Mucosa of descending colon (tissue), 3 donors: ENCODE measurements around the gene BOLA2. TPM values are rescaled to one million over a fixed set of nuclear protein-coding genes. Genes with fewer than 3 reads are reported as not detected.
"Not testable (repeated sequence)": the region's sequence is repeated elsewhere in the genome, so short reads cannot be mapped to it uniquely, and the experiment has no call there.

Experiments used
- ATAC-seq: fragments of 200-7000 bp; cut with Tn5 transposase; one replicate; pipeline ENCODE4 v1.9.1; 2020; ENCODE audit warnings: mild to moderate bottlenecking, moderate library complexity
- DNase-seq, 3 donors: peaks; one replicate each; pipeline ENCODE4 v3.0.0-alpha.2; 2020
- H3K36me3 ChIP-seq: fragments of 200-600 bp; one replicate; pipeline ENCODE4 v1.8.0; 2021; ENCODE audit warnings: low read depth, mild to moderate bottlenecking
- H3K4me1 ChIP-seq: fragments of 200-600 bp; one replicate; pipeline ENCODE4 v1.8.0; 2021; ENCODE audit warnings: low read depth, mild to moderate bottlenecking
- H3K4me3 ChIP-seq: fragments of 200-600 bp; one replicate; pipeline ENCODE4 v1.8.0; 2021; ENCODE audit warnings: mild to moderate bottlenecking
- H3K9me3 ChIP-seq: fragments of 200-600 bp; one replicate; pipeline ENCODE4 v1.8.0; 2021; ENCODE audit warnings: mild to moderate bottlenecking
- intact Hi-C, 2 donors: fragments of 100-400 bp; cut with DNase I in 1 of 2; cut with micrococcal nuclease in 1 of 2; formaldehyde crosslinking; loops; one replicate each; pipeline versions ENCODE4 v1.11.0 to v1.11.1; 2022; cut with DNase I, micrococcal nuclease
- long read RNA-seq, 2 donors: library from polyadenylated mRNA; unstranded; transcript quantifications; one replicate each; pipeline ENCODE4 v2.0.0, GENCODE V29; 2019 to 2021
- total RNA-seq, 3 donors: library from RNA; stranded (reverse); fragmentation: NEBNext Ultra II Directional in 2 of 3; extraction: Animal tissue kit (Norgen Biotek cat#: 25700) in 2 of 3; gene quantifications; one replicate each; pipeline versions ENCODE4 v1.2.1 to v1.2.4, GENCODE V29; 2021 to 2023
- donor health status: DM: no; HTN: no; CAD: no; lungs with moderate emphysema.
- donor health status: DM: no; HTN: no; CAD: no.
- donor health status: DM: no; HTN: yes; CAD: no.

The BOLA2 gene
- 10 to 100 TPM in 2 of 3 donors, 1 to 10 TPM in 1; 4.6 to 11.3 (median 10.1) TPM for total RNA-seq
- long read RNA-seq, donor 1, transcript BOLA2-201 (3 exons, 1,012 nt), result major isoform, 10 of 10 reads
- long read RNA-seq, donor 1, partial matches to known transcripts, result 0 of 10 reads
- long read RNA-seq, donor 1, other reads (novel, unspliced or antisense), result 0 of 10 reads
- long read RNA-seq, donor 2, transcript BOLA2-201 (3 exons, 1,012 nt), result major isoform, 31 of 34 reads
- long read RNA-seq, donor 2, partial matches to known transcripts, result 0 of 34 reads
- long read RNA-seq, donor 2, other reads (novel, unspliced or antisense), result 3 of 34 reads

DNA sequence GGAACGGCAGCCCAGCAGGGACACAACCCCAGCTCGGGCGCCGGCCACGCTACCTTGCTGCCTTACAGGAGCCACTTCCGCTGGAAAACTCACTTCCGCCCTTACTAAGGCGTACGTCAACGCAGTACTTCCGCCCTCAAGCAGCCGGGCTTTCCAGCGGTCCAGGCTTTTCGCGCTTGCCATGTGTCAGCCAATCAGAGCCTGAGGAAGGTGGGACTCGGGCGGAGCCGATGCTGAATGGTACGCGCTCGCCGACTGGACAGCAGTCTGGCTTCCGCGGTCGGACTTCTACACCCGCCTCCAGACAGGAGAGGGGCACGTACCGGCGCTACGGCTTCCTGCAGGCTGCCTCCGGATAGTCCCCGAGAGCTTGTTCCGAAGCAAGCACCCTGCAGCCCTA, at the start of gene BOLA2, which contains the start of gene SLX1B:
Gene BOLA2, minus strand, starts transcription at position 83 of the 400 bp plus-strand sequence. CDS start 98 bp downstream, outside the sequence.
Gene SLX1B, plus strand, starts transcription at position 265 of the 400 bp plus-strand sequence.
- H3K4me3 ChIP-seq, H3K36me3 ChIP-seq, DNase-seq, H3K9me3 ChIP-seq, H3K4me1 ChIP-seq, intact Hi-C loops: not testable (repeated sequence)
- ATAC-seq, result peak; percentile 90

GRCh38 chr16:29482276-29482675, 28.1 kb upstream of the BOLA2 start:
- H3K4me3 ChIP-seq, H3K36me3 ChIP-seq, H3K4me1 ChIP-seq, H3K9me3 ChIP-seq, intact Hi-C loops, ATAC-seq: not testable (repeated sequence)
- peak in 2 of 3 donors; percentile 24 to 55 for DNase-seq

- peak; percentile 27 for ATAC-seq
- H3K4me1 ChIP-seq, intact Hi-C loops, DNase-seq, H3K9me3 ChIP-seq, H3K4me3 ChIP-seq, H3K36me3 ChIP-seq: not testable (repeated sequence)
These were observed 17.9 kb upstream of the BOLA2 start for GRCh38 chr16:29472065-29472464.

- not testable (repeated sequence) for H3K4me3 ChIP-seq
These were observed 15.5 kb upstream of the BOLA2 start for GRCh38 chr16:29469660-29470059.

DNA sequence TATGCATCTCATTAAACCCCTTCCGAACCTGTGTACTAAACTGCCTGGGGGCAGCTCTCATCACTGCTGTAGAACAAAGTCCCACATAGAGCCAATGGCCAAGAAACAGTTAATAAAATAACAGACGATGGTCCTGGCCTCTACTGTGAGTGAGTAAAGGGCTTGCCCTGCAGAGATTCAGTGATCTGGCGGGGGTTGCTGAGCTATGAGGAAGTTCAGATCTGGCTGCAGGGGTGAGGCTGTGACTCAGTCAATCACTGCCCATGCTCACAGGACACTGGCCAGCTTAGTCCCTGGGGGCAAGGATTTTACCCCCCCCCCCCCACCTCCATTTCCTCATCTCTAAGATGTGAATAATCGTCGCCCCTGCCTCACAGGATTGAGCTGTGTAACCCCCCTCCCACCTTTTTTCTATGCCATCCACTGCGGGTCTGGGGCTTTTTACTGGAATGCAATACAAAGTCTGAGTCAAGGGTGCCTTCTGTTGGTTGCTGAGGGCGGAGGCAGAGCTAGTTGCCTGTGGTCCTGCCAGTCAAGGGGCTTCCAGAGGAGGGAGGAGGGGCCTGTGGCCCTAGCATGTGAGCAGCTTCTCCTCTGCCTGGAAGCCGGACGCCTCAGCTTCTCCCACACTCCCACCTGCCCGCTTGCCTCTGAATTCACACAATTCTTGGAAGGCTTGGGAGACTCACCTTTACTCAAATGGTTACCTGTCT, 13.7 kb upstream of the BOLA2 start:
- H3K36me3 ChIP-seq, intact Hi-C loops, H3K4me3 ChIP-seq, DNase-seq, H3K4me1 ChIP-seq, H3K9me3 ChIP-seq: not testable (repeated sequence)
- ATAC-seq, result peak; percentile 66

More at GRCh38 chr16:29469660-29470059, 15.5 kb upstream of the BOLA2 start:
- H3K9me3 ChIP-seq, H3K4me1 ChIP-seq, intact Hi-C loops, H3K36me3 ChIP-seq: not testable (repeated sequence)
- ATAC-seq (peak; percentile 77), DNase-seq (peak; percentile 68 to 83 (median 80))

GRCh38 chr16:29466904-29467303, 12.8 kb upstream of the BOLA2 start:
- DNase-seq, H3K9me3 ChIP-seq, H3K4me3 ChIP-seq, H3K36me3 ChIP-seq, intact Hi-C loops, H3K4me1 ChIP-seq: not testable (repeated sequence)
- peak; percentile 54 for ATAC-seq

DNA sequence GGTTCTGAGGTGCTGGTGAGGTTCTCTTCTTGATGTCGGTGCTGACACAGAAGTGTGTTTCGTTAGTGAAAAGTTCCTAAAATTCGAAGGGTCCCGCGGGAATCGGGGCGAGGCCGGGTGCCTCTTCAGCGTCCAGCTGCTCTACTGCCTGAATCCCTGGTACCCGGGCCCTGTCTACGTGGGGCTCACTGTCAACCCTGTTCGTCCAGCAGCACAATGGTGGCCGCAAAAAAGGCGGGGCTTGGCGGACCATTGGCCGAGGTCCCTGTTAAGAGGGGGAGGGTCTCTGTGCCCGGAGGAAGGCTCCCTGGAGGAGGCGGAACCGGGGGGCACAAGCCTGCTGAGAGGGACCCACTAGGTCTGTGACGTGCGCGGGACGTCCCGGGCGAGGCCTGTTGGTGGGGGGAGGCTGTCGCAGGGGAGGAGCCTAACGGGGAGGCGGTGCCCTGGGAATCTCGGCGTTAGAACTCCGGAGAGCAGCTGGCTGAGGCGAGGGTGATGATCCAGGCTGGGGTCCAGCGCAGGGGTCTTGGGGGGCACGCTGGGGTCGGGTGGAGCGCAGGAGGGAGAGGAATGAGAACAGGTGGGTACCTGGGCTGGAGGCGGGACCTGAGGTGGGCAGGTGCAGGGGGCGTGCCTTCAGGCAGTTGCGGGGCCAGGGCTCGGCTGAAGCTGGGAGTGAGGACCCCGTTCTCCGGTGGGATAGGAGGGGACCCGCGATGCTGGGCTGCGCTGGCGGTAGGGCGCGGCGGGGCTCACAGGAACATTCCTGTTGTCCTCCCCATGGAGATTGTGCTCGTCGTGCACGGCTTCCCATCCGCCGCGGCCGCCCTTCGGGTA, 12.1 kb upstream of the BOLA2 start:
- peak; percentile 66 for ATAC-seq
- H3K4me1 ChIP-seq, DNase-seq, H3K4me3 ChIP-seq, H3K36me3 ChIP-seq, intact Hi-C loops, H3K9me3 ChIP-seq: not testable (repeated sequence)

GRCh38 chr16:29460647-29461030, 6.5 kb upstream of the BOLA2 start:
- H3K4me1 ChIP-seq, intact Hi-C loops, H3K9me3 ChIP-seq, H3K36me3 ChIP-seq, DNase-seq, H3K4me3 ChIP-seq: not testable (repeated sequence)
- ATAC-seq, result peak; percentile 5

DNA sequence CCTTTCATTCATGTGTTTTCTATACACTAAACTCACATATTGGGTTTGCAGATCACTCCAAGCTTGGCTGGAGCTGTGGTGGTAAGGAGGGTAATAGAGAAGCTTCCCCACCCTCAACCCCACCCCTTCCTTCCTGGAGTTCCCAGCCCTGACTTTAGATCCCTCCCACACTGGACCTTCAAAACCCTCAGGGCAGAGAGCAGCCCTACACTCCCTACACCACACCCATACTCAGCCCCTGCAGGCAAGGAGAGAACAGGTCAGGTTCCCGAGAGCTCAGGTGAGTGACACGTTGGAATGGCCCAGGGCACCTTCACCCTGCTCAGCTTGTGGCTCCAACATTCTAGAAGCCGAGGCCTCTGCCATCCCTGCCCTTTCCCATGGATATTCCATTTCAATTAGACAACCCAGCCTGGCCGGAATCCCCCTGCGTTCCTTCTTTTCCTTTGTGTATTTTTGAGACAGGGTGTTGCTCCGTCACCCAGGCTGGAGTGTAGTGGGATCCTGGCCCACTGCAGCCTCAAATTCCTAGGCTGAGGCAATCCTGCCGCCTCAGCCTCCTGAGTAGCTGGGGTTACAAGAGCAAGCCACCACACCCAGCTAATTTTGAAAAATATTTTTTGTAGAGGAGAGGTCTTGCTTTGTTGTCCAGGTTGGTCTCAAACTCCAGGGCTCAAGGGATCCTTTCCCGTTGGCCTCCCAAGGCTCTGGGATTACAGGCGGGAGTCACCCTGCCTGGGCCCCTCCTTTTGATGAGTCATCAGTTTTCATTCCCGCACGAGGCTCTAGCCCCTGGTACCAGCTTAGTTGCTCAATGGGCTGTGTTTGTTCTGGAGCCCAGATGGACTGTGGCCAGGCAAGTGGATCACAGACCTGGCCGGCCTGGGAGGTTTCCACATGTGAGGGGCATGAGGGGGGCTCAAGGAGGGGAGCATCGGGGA, 5.8 kb upstream of the BOLA2 start, which contains the start of gene SULT1A4:
Gene SULT1A4, plus strand, starts transcription at position 208 of the 941 bp plus-strand sequence. CDS start 1,473 bp downstream, outside the sequence.
- ATAC-seq, result peak; percentile 79
- intact Hi-C loops, H3K9me3 ChIP-seq, H3K4me3 ChIP-seq, DNase-seq, H3K4me1 ChIP-seq, H3K36me3 ChIP-seq: not testable (repeated sequence)

DNA sequence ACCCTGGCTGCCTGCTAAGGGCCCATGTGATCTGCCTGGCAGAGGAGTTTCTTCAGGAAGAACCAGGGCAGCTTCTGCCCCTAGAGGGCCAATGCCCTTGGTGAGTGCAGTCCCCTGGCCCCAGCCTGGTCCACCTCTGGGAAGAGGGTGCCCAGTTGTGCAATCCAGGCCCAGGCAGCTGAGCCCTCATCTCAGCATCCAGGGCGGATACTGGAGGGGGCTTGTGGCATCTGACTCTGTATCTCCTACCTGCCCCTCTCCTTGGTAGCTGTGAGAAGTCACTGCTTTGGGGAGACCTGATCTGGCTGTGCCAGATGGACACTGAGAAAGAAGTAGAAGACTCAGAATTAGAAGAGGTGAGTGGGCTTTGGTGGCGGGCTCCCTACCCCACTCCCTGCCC, 3.5 kb upstream of the BOLA2 start:
- ATAC-seq, H3K4me1 ChIP-seq, H3K9me3 ChIP-seq, intact Hi-C loops, H3K4me3 ChIP-seq, H3K36me3 ChIP-seq: not testable (repeated sequence)
- DNase-seq, result peak in 1 of 3 donors; percentile 21

DNA sequence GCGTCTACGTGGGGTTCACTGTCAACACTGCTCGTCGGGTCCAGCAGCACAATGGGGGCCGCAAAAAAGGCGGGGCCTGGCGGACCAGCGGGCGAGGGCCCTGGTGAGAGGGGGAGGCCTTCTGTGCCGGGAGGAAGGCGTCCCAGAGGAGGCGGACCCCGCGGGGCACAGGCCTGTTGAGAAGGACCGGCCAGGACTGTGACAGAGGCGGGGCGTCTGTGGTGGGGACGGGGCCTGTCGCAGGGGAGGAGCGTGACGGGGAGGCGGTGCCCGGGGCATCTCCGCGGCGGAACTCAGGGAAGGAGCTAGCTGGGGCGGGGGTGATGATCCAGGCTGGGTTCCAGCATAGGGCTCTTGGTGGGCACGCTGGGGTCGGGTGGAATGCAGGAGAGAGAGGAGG, 677 bp upstream of the BOLA2 start:
- H3K4me3 ChIP-seq, DNase-seq, H3K9me3 ChIP-seq, H3K4me1 ChIP-seq, intact Hi-C loops, H3K36me3 ChIP-seq: not testable (repeated sequence)
- peak; percentile 80 for ATAC-seq

DNA sequence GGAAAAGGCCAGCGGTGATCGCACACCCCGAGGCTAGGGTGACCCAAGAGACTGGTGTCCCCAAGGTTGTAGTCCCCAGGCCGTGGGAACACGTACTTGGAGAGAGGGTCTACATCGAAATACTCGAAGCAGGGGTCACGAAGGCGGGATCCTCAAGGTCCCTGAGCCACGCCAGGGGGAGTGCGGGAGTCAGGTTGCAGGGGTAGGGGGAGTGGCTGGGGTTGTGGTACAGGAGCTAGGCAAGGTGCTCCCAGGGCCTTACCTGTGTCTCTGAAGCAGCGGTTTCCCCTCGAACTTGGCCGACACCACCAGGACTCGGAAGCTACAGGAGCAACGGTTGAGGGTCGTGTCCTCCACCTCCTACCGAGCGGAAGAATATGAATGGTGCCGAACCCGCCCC, 397 bp downstream of the BOLA2 start:
- intact Hi-C loops, result not testable (repeated sequence)
- ATAC-seq, result peak; percentile 49

DNA sequence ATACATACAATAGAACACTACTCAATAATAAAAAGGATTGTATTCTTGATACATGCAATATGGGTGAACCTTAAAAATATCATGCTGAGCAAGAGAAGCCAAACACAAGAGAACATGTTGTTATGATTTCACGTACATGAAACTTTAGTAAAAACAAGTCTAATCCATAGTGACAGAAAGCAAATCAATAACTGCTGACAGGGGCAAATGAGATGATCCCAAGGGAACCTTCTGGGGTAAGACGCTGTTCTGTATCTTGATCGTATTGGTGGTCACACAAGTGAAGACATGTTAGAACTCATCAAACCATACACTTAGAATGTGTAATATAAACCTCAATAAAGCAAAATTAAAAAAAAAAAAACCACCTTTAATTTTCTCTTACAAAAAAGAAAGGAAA, 28.8 kb downstream of the BOLA2 start:
- H3K4me3 ChIP-seq, H3K9me3 ChIP-seq, H3K36me3 ChIP-seq, intact Hi-C loops, H3K4me1 ChIP-seq, ATAC-seq, DNase-seq: not testable (repeated sequence)

More for the DNA sequence above, 397 bp downstream of the BOLA2 start:
- DNase-seq, H3K9me3 ChIP-seq, H3K4me1 ChIP-seq, H3K4me3 ChIP-seq, H3K36me3 ChIP-seq: not testable (repeated sequence)
